PC-3 (cell line): Measurements from ENCODE around the gene ARID5A. TPM values are rescaled to one million over a fixed set of nuclear protein-coding genes. Genes with fewer than 3 reads are reported as not detected.
"Not testable (repeated sequence)": the region's sequence is repeated elsewhere in the genome, so short reads cannot be mapped to it uniquely, and the experiment has no call there.

Experiments used
- ATAC-seq: fragments of 200-7000 bp; cut with Tn5 transposase; 2 replicates; pipeline ENCODE4 v1.9.1; 2020; ENCODE audit warnings: mild to moderate bottlenecking, moderate library complexity
- BruUV-seq: library from RNA; stranded (reverse); fragments of 400-500 nt; replicated peaks from 2 replicates; lab custom pipeline; 2021; lab: Mats Ljungman, UMichigan
- CTCF ChIA-PET: fragments of 300-600 bp; sonication (Branson Sonifier 250); formaldehyde crosslinking; loops from one replicate; lab custom pipeline; 2022; ENCODE audit warnings: antibody characterized with exemption; lab: Charles Lee
- POLR2A ChIA-PET: fragments of 300-600 bp; sonication (Branson Sonifier 250); formaldehyde crosslinking; loops from one replicate; lab custom pipeline; 2022; ENCODE audit warnings: antibody characterized with exemption; ENCODE audit not compliant: unreplicated experiment; lab: Charles Lee
- DNase-seq: peaks from one replicate; pipeline ENCODE4 v3.0.0-alpha.2; 2015
- H2AFZ ChIP-seq: fragments of 300-600 bp; sonication (generic); 2 replicates; pipeline ENCODE4 v1.6.0; 2016; ENCODE audit warnings: antibody characterized with exemption, low read length
- H3F3A ChIP-seq: fragments of 300-600 bp; sonication (generic); one replicate; pipeline ENCODE4 v1.6.0; 2017; ENCODE audit warnings: antibody characterized with exemption, low read length, control low read depth, mild to moderate bottlenecking; ENCODE audit not compliant: unreplicated experiment
- H3K27ac ChIP-seq: fragments of 300-600 bp; sonication (generic); 2 replicates; pipeline ENCODE4 v1.5.1; 2016; ENCODE audit warnings: mild to moderate bottlenecking, low read length
- H3K27me3 ChIP-seq: fragments of 300-600 bp; sonication (generic); 2 replicates; pipeline ENCODE4 v1.6.1; 2016; ENCODE audit warnings: low read length, mixed read lengths
- H3K36me3 ChIP-seq: fragments of 300-600 bp; sonication (generic); 2 replicates; pipeline ENCODE4 v1.6.1; 2016; ENCODE audit warnings: low read depth, mixed run types, low read length, mixed read lengths
- H3K4me1 ChIP-seq: fragments of 300-600 bp; sonication (generic); 2 replicates; pipeline ENCODE4 v1.5.1; 2016; ENCODE audit warnings: low read length; ENCODE audit not compliant: insufficient read depth
- H3K4me2 ChIP-seq: fragments of 300-600 bp; sonication (generic); 2 replicates; pipeline ENCODE4 v1.6.0; 2016; ENCODE audit warnings: low read length
- H3K4me3 ChIP-seq: fragments of 300-600 bp; sonication (generic); 2 replicates; pipeline ENCODE4 v1.5.1; 2016; ENCODE audit warnings: mild to moderate bottlenecking, low read length, mixed read lengths
- H3K79me2 ChIP-seq: fragments of 300-600 bp; sonication (generic); 2 replicates; pipeline ENCODE4 v1.6.1; 2017; ENCODE audit warnings: low read length, mixed read lengths
- H3K9ac ChIP-seq: fragments of 300-600 bp; sonication (generic); 2 replicates; pipeline ENCODE4 v1.6.0; 2016; ENCODE audit warnings: mild to moderate bottlenecking, low read length
- H3K9me2 ChIP-seq: fragments of 300-600 bp; sonication (generic); replicated peaks from 2 replicates; pipeline ENCODE4 v1.6.1; 2016; ENCODE audit warnings: mixed run types, low read length, mixed read lengths
- H3K9me3 ChIP-seq: fragments of 300-600 bp; sonication (generic); 2 replicates; pipeline ENCODE4 v1.6.1; 2016; ENCODE audit warnings: low read length, mixed read lengths
- H4K20me1 ChIP-seq: fragments of 300-600 bp; sonication (generic); 2 replicates; pipeline ENCODE4 v1.6.1; 2016; ENCODE audit warnings: low read length, mixed read lengths
- CTCF ChIP-seq: fragments of 300-600 bp; sonication (generic); conservative IDR thresholded peaks from 2 replicates; pipeline ENCODE4 v1.5.1; 2017; ENCODE audit warnings: antibody characterized with exemption, low read depth, mild to moderate bottlenecking, low read length
- EZH2 ChIP-seq: fragments of 300-600 bp; sonication (generic); IDR thresholded peaks from one replicate; pipeline ENCODE4 v1.6.1; 2017; ENCODE audit warnings: antibody characterized with exemption, mild to moderate bottlenecking, low read length; ENCODE audit not compliant: unreplicated experiment
- EZH2phosphoT487 ChIP-seq: fragments of 300-600 bp; sonication (generic); IDR thresholded peaks from 2 replicates; pipeline ENCODE4 v1.6.1; 2018; ENCODE audit warnings: mild to moderate bottlenecking, antibody characterized with exemption, low read length, borderline replicate concordance
- intact Hi-C: fragments of 100-400 bp; cut with micrococcal nuclease; formaldehyde crosslinking; loops from 2 replicates; pipeline ENCODE4 v1.9.0; 2023
- total RNA-seq: library from RNA; depleted of rRNA; stranded (reverse); fragments of >200 nt; gene quantifications from 2 replicates; pipeline ENCODE4 v1.2.3, GENCODE V29; 2014

The ARID5A gene
- total RNA-seq, 1 experiment from 2014 or later: 8.2 TPM

GRCh38 chr2:96556441-96557330, 20.1 kb downstream of the ARID5A start:
- ATAC-seq: peak; percentile 92
- peak overlapping the region; percentile 75 for H3K27ac ChIP-seq
- H3K4me3 ChIP-seq: no peak overlapping the region

GRCh38 chr2:96557421-96557820, 20.9 kb downstream of the ARID5A start:
- H3K27me3 ChIP-seq, H3K4me3 ChIP-seq, ATAC-seq, H3K79me2 ChIP-seq, DNase-seq, CTCF ChIA-PET, POLR2A ChIA-PET, H4K20me1 ChIP-seq, H3K36me3 ChIP-seq, BruUV-seq, H3K9me2 ChIP-seq, intact Hi-C loops, H3K9me3 ChIP-seq, H3K9ac ChIP-seq, H3F3A ChIP-seq: not testable (repeated sequence)
- Histone ChIP-seq H3K4me2 (peak overlapping the region; percentile 25; the same call in 1 of the 2 replicates), H2AFZ (peak overlapping the region; percentile 24; the same call in 1 of the 2 replicates), H3K27ac (peak overlapping the region; percentile 75), H3K4me1 (peaks cover 27% of the 10 kb centered on the region)

More at GRCh38 chr2:96556441-96557330, 20.1 kb downstream of the ARID5A start:
- Histone ChIP-seq H2AFZ (peak overlapping the region; percentile 29; the same call in 1 of the 2 replicates), H3K9me2 (no peaks in the 10 kb centered on the region), H3K36me3 (no peaks in the 10 kb centered on the region), H3F3A (no peaks in the 10 kb centered on the region), H3K79me2 (no peaks in the 10 kb centered on the region), H3K9ac (0 out of 2 replicates have a peak overlapping the region, but pooled peaks have one; percentile 7), H3K9me3 (no peaks in the 10 kb centered on the region), H3K4me2 (peak overlapping the region; percentile 46), H3K27me3 (no peaks in the 10 kb centered on the region), H3K4me1 (peaks cover 27% of the 10 kb centered on the region), H4K20me1 (no peaks in the 10 kb centered on the region)
- DNase-seq: peak; percentile 99
- intact Hi-C loops: no loop called here
- no peak for TF ChIP-seq EZH2phosphoT487
- TF ChIP-seq CTCF: no peak
- TF ChIP-seq EZH2: no peak
- POLR2A ChIA-PET: no interaction called here
- CTCF ChIA-PET: no interaction called here
- no TSS peak for BruUV-seq

GRCh38 chr2:96558061-96558460, 21.5 kb downstream of the ARID5A start:
- Histone ChIP-seq H3K4me3 (no peak overlapping the region), H3K36me3 (no peaks in the 10 kb centered on the region), H3K27me3 (no peaks in the 10 kb centered on the region), H3K4me1 (peaks cover 27% of the 10 kb centered on the region), H3K9me2 (no peaks in the 10 kb centered on the region), H3K9ac (no peak overlapping the region), H2AFZ (no peak overlapping the region), H3K9me3 (no peaks in the 10 kb centered on the region), H3K27ac (no peak overlapping the region), H3K79me2 (no peaks in the 10 kb centered on the region), H4K20me1 (no peaks in the 10 kb centered on the region), H3K4me2 (no peak overlapping the region), H3F3A (no peaks in the 10 kb centered on the region)
- ATAC-seq (no peak), DNase-seq (no peak)
- ChIA-PET POLR2A (no interaction called here), CTCF (no interaction called here)
- TF ChIP-seq EZH2phosphoT487 (no peak), CTCF (no peak), EZH2 (no peak)
- intact Hi-C loops: no loop called here
- no TSS peak for BruUV-seq
